Daoy (cell line): Measurements from ENCODE around the gene SRSF12. TPM values are rescaled to one million over a fixed set of nuclear protein-coding genes. Genes with fewer than 3 reads are reported as not detected.

Experiments used
- total RNA-seq: library from RNA; depleted of rRNA; stranded (reverse); fragments of >200 nt; shearing (Covaris generic); gene quantifications from 2 replicates; pipeline ENCODE4 v1.2.3, GENCODE V29; 2014; rRNA removed

SRSF12 gene
- total RNA-seq, 1 experiment from 2014 or later, result 0.51 TPM

Other genes starting within 250 kb of the SRSF12 start
- 30.8 and 43.9 TPM in 2 replicates for gene RNGTT, start 154.5 kb downstream of the SRSF12 start, total RNA-seq
- 9.8 and 14.8 TPM in 2 replicates for gene PNRC1, start 37.3 kb downstream of the SRSF12 start, total RNA-seq
- 15.5 and 15.9 TPM in 2 replicates for gene PM20D2, start 28.0 kb upstream of the SRSF12 start, total RNA-seq
- not detected in 2 replicates for gene GABRR1, start 99.3 kb upstream of the SRSF12 start, total RNA-seq
- gene GABRR2, start 197.2 kb upstream of the SRSF12 start, total RNA-seq, result not detected in 2 replicates
- gene UBE2J1, start 234.7 kb upstream of the SRSF12 start, total RNA-seq, result 19.5 and 24.7 TPM in 2 replicates